ENCODE measurements around the gene SACM1L.

- no peak for TF ChIP-seq CTCF (IDR thresholded peaks at IDR 0.05; ENCODE audit: low read depth, low read length, poor library complexity, severe bottlenecking)
- no peak for TF ChIP-seq EZH2phosphoT487 (IDR thresholded peaks at IDR 0.05; ENCODE audit: borderline replicate concordance, low read length)
Measured at GRCh38 chr3:45701172-45701867, 12.1 kb downstream of the SACM1L start.

All from DOHH2 (cell line).